ENCODE data around the gene INSIG1. TPM values are rescaled to one million over a fixed set of nuclear protein-coding genes. Genes with fewer than 3 reads are reported as not detected.

Gene INSIG1
- total and polyA plus RNA-seq, 2 of the 4 experiments (the other 2 are of a cell fraction): 19.0 to 26.0 TPM

DNA sequence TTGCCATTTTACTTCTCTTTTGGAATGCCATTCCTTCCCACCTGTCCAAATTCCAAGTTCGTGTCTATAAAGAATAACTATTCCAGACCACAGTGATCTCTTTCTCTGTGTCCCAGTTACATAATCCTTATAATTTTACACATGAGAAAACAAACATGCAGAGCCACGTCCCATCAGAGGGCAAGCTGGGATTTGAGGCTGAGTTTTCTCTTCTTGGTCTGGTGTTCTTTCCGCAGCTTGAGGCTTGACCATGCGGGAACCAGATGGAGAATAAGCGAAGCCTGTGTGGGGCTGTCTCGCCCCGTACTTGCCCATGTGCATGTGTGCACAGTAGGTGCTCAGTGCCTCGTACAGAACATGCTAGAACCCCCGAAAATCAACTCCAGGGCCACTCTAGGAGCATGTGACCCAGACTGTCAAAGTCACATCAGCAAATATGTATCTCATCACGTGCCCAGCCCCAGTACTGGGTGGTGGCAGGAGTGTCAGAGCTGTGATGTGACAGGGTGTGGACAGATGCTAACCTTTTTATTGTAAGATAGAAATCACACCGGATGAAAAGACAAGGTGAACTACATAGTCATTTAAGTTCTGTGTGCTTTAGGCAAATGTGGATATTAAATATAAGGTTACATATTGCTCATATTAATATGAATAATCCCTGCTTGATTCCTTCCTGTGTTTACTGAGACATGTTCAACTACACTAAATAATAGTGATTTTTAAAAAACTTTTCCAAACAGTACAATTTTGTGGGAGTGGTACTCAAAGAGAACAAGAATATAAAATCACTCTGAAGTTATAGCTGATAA lies 3.2 kb downstream of the INSIG1 start:
- POLR2A ChIA-PET (ENCODE audit: unreplicated experiment): no interaction called here
- Histone ChIP-seq H3K4me3 (ENCODE audit: insufficient read depth, low read depth, low read length) (no peak overlapping the region), H4K20me1 (ENCODE audit: insufficient read depth, low read length) (peaks cover 18% of the 10 kb centered on the region)

More for the DNA sequence above, 3.2 kb downstream of the INSIG1 start:
- CTCF ChIA-PET: no interaction called here
- H2AK5ac ChIP-seq (ENCODE audit: low read depth, low read length): no peak overlapping the region
- H3K4ac ChIP-seq (ENCODE audit: low read depth, low read length): no peak overlapping the region
- H3K4me1 ChIP-seq (ENCODE audit: control insufficient read depth, insufficient read depth, low read length): peaks cover 4% of the 10 kb centered on the region
- H3K23ac ChIP-seq (ENCODE audit: low read depth, low read length): no peak overlapping the region
- ATAC-seq (ENCODE audit: low read depth) (no peak), DNase-seq (no peak)
- dilution Hi-C loops (cut with HindIII; ENCODE audit: low sequenced_read_pairs, unreplicated experiment) (no loop called here), in situ Hi-C loops (cut with MboI; ENCODE audit: low sequenced_read_pairs) (no loop called here), intact Hi-C loops (cut with micrococcal nuclease) (no loop called here)
- no peak overlapping the region for H4K5ac ChIP-seq (ENCODE audit: low read depth, low read length)
- no peak overlapping the region for H3K27ac ChIP-seq (ENCODE audit: insufficient read depth, low read length)
- no peak overlapping the region for H4K91ac ChIP-seq (ENCODE audit: insufficient read depth, low read depth, low read length)
- H2AK9ac ChIP-seq (replicated peaks; ENCODE audit: low read depth, low read length, poor library complexity): no peak overlapping the region
- 84% methylated on average over 5 of the region's 11 CpGs; no CpG with 5 or more reads in 1 of the 2 experiments for WGBS, 2 experiments (ENCODE audit: extremely low coverage in 2 of 2, insufficient read length in 1 of 2)
- no peaks in the 10 kb centered on the region for H3K9me3 ChIP-seq (ENCODE audit: control insufficient read depth, insufficient read depth, low read length)
- H2BK20ac ChIP-seq (ENCODE audit: low read depth, low read length): no peak overlapping the region
- no peak overlapping the region for H2BK15ac ChIP-seq (ENCODE audit: low read depth, low read length)
- peaks cover 6% of the 10 kb centered on the region; the same call in 1 of the 2 replicates for H3K36me3 ChIP-seq (ENCODE audit: control insufficient read depth, insufficient read depth, low read length)
- H3K9ac ChIP-seq (ENCODE audit: low read depth, low read length): no peak overlapping the region
- no peak for TF ChIP-seq CEBPB (IDR thresholded peaks at IDR 0.05; ENCODE audit: low read depth, low read length)
- peak; percentile 12; the same call in 1 of the 2 replicates for TF ChIP-seq POLR2A (IDR thresholded peaks at IDR 0.05; ENCODE audit: low read depth, low read length)
- peak; percentile 35; the same call in 1 of the 2 replicates for TF ChIP-seq USF2 (IDR thresholded peaks at IDR 0.05; ENCODE audit: low read depth, low read length)
- H3K27me3 ChIP-seq (ENCODE audit: control insufficient read depth, insufficient read depth, low read length): no peaks in the 10 kb centered on the region
- H2BK5ac ChIP-seq (ENCODE audit: low read depth, low read length, poor library complexity, severe bottlenecking): no peak overlapping the region
- no peak overlapping the region for H4K8ac ChIP-seq (ENCODE audit: low read depth in 2 of 2, low read length in 2 of 2)
- no peak overlapping the region for H3K14ac ChIP-seq (replicated peaks; ENCODE audit: low read depth, low read length)
- H3K4me2 ChIP-seq (ENCODE audit: low read depth, low read length): no peak overlapping the region
- H3K79me1 ChIP-seq (ENCODE audit: low read depth in 1 of 2, low read length in 2 of 2): peaks cover 9 to 42% of the 10 kb centered on the region in 2 experiments; a peak in 3 of 4 replicates
- no peak overlapping the region for H3K18ac ChIP-seq (ENCODE audit: low read depth, low read length)
- H3K56ac ChIP-seq (ENCODE audit: extremely low read depth, insufficient read depth, low read length): no peak overlapping the region
- no peak overlapping the region for H2BK120ac ChIP-seq (ENCODE audit: low read depth, low read length)
- H2AFZ ChIP-seq (replicated peaks; ENCODE audit: low read length, poor library complexity): no peak overlapping the region
- H3K9me1 ChIP-seq (ENCODE audit: insufficient read depth, low read length): peaks cover 15% of the 10 kb centered on the region
- BruUV-seq (replicated peaks): no TSS peak

Measured in IMR-90 (cell line).